GM06990 (cell line): ENCODE data around the gene ARHGEF39.

Experiments used
- DNase-seq: peaks from one replicate; pipeline ENCODE4 v3.0.0-alpha.2; 2011; ENCODE audit not compliant: insufficient read length; ENCODE audit errors: extremely low read depth
- H3K27me3 ChIP-seq: replicated peaks from 2 replicates; pipeline ENCODE4 v1.6.0; 2011; ENCODE audit warnings: low read length; ENCODE audit not compliant: control insufficient read depth, insufficient read depth
- H3K36me3 ChIP-seq: 2 replicates; pipeline ENCODE4 v1.5.1; 2011; ENCODE audit warnings: low read length; ENCODE audit not compliant: control insufficient read depth, insufficient read depth
- H3K4me3 ChIP-seq: replicated peaks from 2 replicates; pipeline ENCODE4 v1.5.1; 2011; ENCODE audit warnings: low read depth, mild to moderate bottlenecking, control low read depth, low read length
- CTCF ChIP-seq: IDR thresholded peaks from 2 replicates; pipeline ENCODE4 v1.5.1; 2011; ENCODE audit warnings: low read length, control low read depth, mild to moderate bottlenecking, inconsistent platforms; ENCODE audit not compliant: insufficient read depth, poor library complexity, severe bottlenecking

ARHGEF39 gene

GRCh38 chr9:35660966-35661415 is 4.0 kb downstream of the ARHGEF39 start:
- H3K36me3 ChIP-seq: peaks cover 12% of the 10 kb centered on the region
- DNase-seq: no peak

GRCh38 chr9:35659340-35659739 is 5.7 kb downstream of the ARHGEF39 start:
- Histone ChIP-seq H3K36me3 (peaks cover 12% of the 10 kb centered on the region), H3K4me3 (peak overlapping the region; percentile 96), H3K27me3 (no peaks in the 10 kb centered on the region)
- no peak for TF ChIP-seq CTCF
- no peak for DNase-seq

More at GRCh38 chr9:35660966-35661415, 4.0 kb downstream of the ARHGEF39 start:
- H3K4me3 ChIP-seq: no peak overlapping the region
- TF ChIP-seq CTCF: peak; percentile 30
- H3K27me3 ChIP-seq: no peaks in the 10 kb centered on the region

GRCh38 chr9:35658968-35659220 is 6.1 kb downstream of the ARHGEF39 start:
- TF ChIP-seq CTCF: no peak

GRCh38 chr9:35658137-35658967 is 6.6 kb downstream of the ARHGEF39 start, which contains the start of gene CCDC107:
CCDC107 (plus strand) TSS chr9:35658292; CDS start chr9:35658380, 88 bp downstream.
- H3K36me3 ChIP-seq: peaks cover 12% of the 10 kb centered on the region
- peak; percentile 90 for DNase-seq
- no peaks in the 10 kb centered on the region for H3K27me3 ChIP-seq
- H3K4me3 ChIP-seq: peak within 1 kb of the TSS; percentile 96
- TF ChIP-seq CTCF: peak; percentile 82

More at GRCh38 chr9:35658968-35659220, 6.1 kb downstream of the ARHGEF39 start:
- H3K36me3 ChIP-seq: peaks cover 12% of the 10 kb centered on the region
- H3K27me3 ChIP-seq: no peaks in the 10 kb centered on the region
- peak overlapping the region; percentile 96 for H3K4me3 ChIP-seq
- DNase-seq: no peak

GRCh38 chr9:35657546-35658136 is 7.4 kb downstream of the ARHGEF39 start, which contains the start of gene RMRP:
RMRP (minus strand) TSS chr9:35658019.
- peak; percentile 19 for TF ChIP-seq CTCF

More at GRCh38 chr9:35657546-35658136, 7.4 kb downstream of the ARHGEF39 start, which contains the start of gene RMRP:
- peak within 1 kb of the TSS; percentile 96 for H3K4me3 ChIP-seq
- peaks cover 12% of the 10 kb centered on the region for H3K36me3 ChIP-seq
- no peaks in the 10 kb centered on the region for H3K27me3 ChIP-seq
- peak; percentile 94 for DNase-seq
